K562 (cell line): ENCODE data around the gene MYOCD. TPM values are rescaled to one million over a fixed set of nuclear protein-coding genes. Genes with fewer than 3 reads are reported as not detected.

Source experiments
- ATAC-seq: fragments of 200-7000 bp; cut with Tn5 transposase; 3 replicates; pipeline ENCODE4 v1.9.1; 2020; ENCODE audit warnings: moderate library complexity
- BruUV-seq: library from RNA; stranded (reverse); fragments of 400-500 nt; replicated peaks from 2 replicates; lab custom pipeline; 2021; lab: Mats Ljungman, UMichigan
- CTCF ChIA-PET: fragments of 300-600 bp; formaldehyde crosslinking; extraction: SDS; loops from one replicate; lab custom pipeline; 2021; ENCODE audit warnings: low intra/inter-chr PET ratio; lab: Yijun Ruan, JAX
- POLR2A ChIA-PET: fragments of 300-600, 350-650 bp; sonication (Branson Sonifier 250); formaldehyde crosslinking; extraction: SDS; loops from one replicate; lab custom pipeline; 2021; ENCODE audit warnings: antibody characterized with exemption, inconsistent platforms; lab: Yijun Ruan, JAX
- DNase-seq, 4 experiments: peaks; one replicate each; pipeline versions ENCODE4 v3.0.0 to v3.0.0-alpha.2; 2011 to 2018; ENCODE audit warnings: low spot score in 3 of 4, mixed read lengths in 3 of 4; ENCODE audit errors: extremely low read depth in 1 of 4
- FAIRE-seq: peaks from 2 replicates; lab custom pipeline; 2011; peaks lifted over from hg19 to GRCh38; lab: Jason Lieb, UNC
- H2AFZ ChIP-seq: 2 replicates; pipeline ENCODE4 v1.6.0; 2011; ENCODE audit warnings: low read depth, low read length, control low read depth, inconsistent platforms
- H3K27ac ChIP-seq: fragments of 200-600 bp; 3 replicates; pipeline ENCODE4 v1.8.0; 2011; ENCODE audit warnings: low read depth, mild to moderate bottlenecking, control low read depth, inconsistent platforms, low read length, moderate library complexity, mixed read lengths; ENCODE audit errors: extremely low read depth
- H3K27me3 ChIP-seq, 2 experiments: fragments of 300-600 bp in 1 of 2; 2 replicates in 1 of 2; 3 replicates in 1 of 2; pipeline versions ENCODE4 v1.6.0 to v1.8.0; 2011; ENCODE audit warnings: inconsistent platforms in 2 of 2, low read length in 2 of 2, mild to moderate bottlenecking in 1 of 2, mixed read lengths in 1 of 2, moderate library complexity in 1 of 2; ENCODE audit not compliant: control insufficient read depth in 2 of 2, insufficient read depth in 2 of 2
- H3K36me3 ChIP-seq: fragments of 300-600 bp; 3 replicates; pipeline ENCODE4 v1.8.0; 2011; ENCODE audit warnings: mild to moderate bottlenecking, low read length, inconsistent platforms; ENCODE audit not compliant: control insufficient read depth, insufficient read depth
- H3K4me1 ChIP-seq, 2 experiments: fragments of 200-600 bp in 1 of 2; replicated peaks in 1 of 2; 2 replicates in 1 of 2; 3 replicates in 1 of 2; pipeline versions ENCODE4 v1.5.1 to v1.8.0; 2011; ENCODE audit warnings: inconsistent platforms in 2 of 2, low read length in 2 of 2, mild to moderate bottlenecking in 1 of 2, mixed read lengths in 1 of 2, moderate library complexity in 1 of 2; ENCODE audit not compliant: control insufficient read depth in 2 of 2, insufficient read depth in 2 of 2
- H3K4me2 ChIP-seq: 2 replicates; pipeline ENCODE4 v1.6.1; 2011; ENCODE audit warnings: low read length, control low read depth, inconsistent platforms, mixed read lengths; ENCODE audit not compliant: insufficient read depth
- H3K4me3 ChIP-seq: fragments of 200-600 bp; sonication (generic), shearing (Covaris generic); 2 replicates; pipeline ENCODE4 v1.5.1; 2016; ENCODE audit warnings: control low read depth, inconsistent platforms
- H3K79me2 ChIP-seq: fragments of 200-600 bp; 3 replicates; pipeline ENCODE4 v1.8.0; 2011; ENCODE audit warnings: low read length, inconsistent platforms; ENCODE audit not compliant: control insufficient read depth, insufficient read depth
- H3K9ac ChIP-seq, 2 experiments: 2 replicates each; pipeline versions ENCODE4 v1.6.0 to v1.6.1; 2011; ENCODE audit warnings: low read depth in 2 of 2, low read length in 2 of 2, control low read depth in 1 of 2, inconsistent platforms in 1 of 2, mild to moderate bottlenecking in 1 of 2, mixed read lengths in 1 of 2; ENCODE audit not compliant: insufficient read depth in 1 of 2
- H3K9me1 ChIP-seq: one replicate; pipeline ENCODE4 v1.6.0; 2011; ENCODE audit warnings: inconsistent platforms, mild to moderate bottlenecking, low read length, moderate library complexity; ENCODE audit not compliant: control insufficient read depth, insufficient read depth
- H3K9me3 ChIP-seq: replicated peaks from 2 replicates; pipeline ENCODE4 v1.5.1; 2011; ENCODE audit warnings: low read depth, low read length, inconsistent platforms; ENCODE audit not compliant: control insufficient read depth, insufficient read depth
- H4K20me1 ChIP-seq: replicated peaks from 2 replicates; pipeline ENCODE4 v1.6.1; 2011; ENCODE audit warnings: low read length, inconsistent platforms, mixed read lengths; ENCODE audit not compliant: control insufficient read depth, insufficient read depth
- DIDO1 ChIP-seq: fragments of 450-650 bp; IDR thresholded peaks from 2 replicates; pipeline ENCODE4 v1.6.1; 2016; ENCODE audit warnings: low read depth, missing biosample characterization, missing genetic modification characterization
- MTA3 ChIP-seq: fragments of 450-650 bp; formaldehyde crosslinking; IDR thresholded peaks from 2 replicates; pipeline ENCODE4 v1.6.1; 2017; ENCODE audit warnings: mild to moderate bottlenecking, borderline replicate concordance
- POU5F1 ChIP-seq: fragments of 150-350 bp; IDR thresholded peaks from 2 replicates; pipeline ENCODE4 v1.6.1; 2014; ENCODE audit warnings: borderline replicate concordance, low read length, low read depth, mild to moderate bottlenecking; ENCODE audit not compliant: partially characterized antibody
- TFAM ChIP-seq: fragments of 250-450 bp; sonication (Bioruptor Pico); conservative IDR thresholded peaks from 2 replicates; pipeline ENCODE4 v1.5.0; 2021; ENCODE audit warnings: mild to moderate bottlenecking, moderate library complexity
- XRCC4 ChIP-seq: IDR thresholded peaks from one replicate; pipeline ENCODE4 v1.6.1; 2011; ENCODE audit not compliant: insufficient read depth, insufficient read length; ENCODE audit errors: extremely low read depth
- WGBS: fragments of 100-300 bp; shearing (Covaris generic); methylation state at CpG from one replicate; pipeline ENCODE4 v1.1.6; 2016; ENCODE audit warnings: low coverage, mixed read lengths; ENCODE audit not compliant: insufficient coverage; ENCODE audit errors: missing lambda C conversion rate; 5-methylcytosine and 5-hydroxymethylcytosine counted together
- in situ Hi-C: fragments of 300-500 bp; cut with MboI; formaldehyde crosslinking; loops from 4 replicates; pipeline ENCODE4 v1.15.0; 2018; ENCODE audit warnings: inconsistent platforms, mixed read lengths
- intact Hi-C: fragments of 100-400 bp; cut with micrococcal nuclease; formaldehyde crosslinking; loops from 2 replicates; pipeline ENCODE4 v1.14.2; 2022
- polyA plus RNA-seq, 8 experiments: library from polyadenylated mRNA; depleted of rRNA in 4 of 8; stranded (reverse) in 5 of 8; unstranded in 3 of 8; fragments of >200 nt; fragmentation: Nextera tagmentation in 2 of 8; fragmentation: Illumina TruSeq in 1 of 8; extraction: Ambion mirVana in 2 of 8; extraction: Trizol in 1 of 8; gene quantifications; 2 replicates each; pipeline versions ENCODE4 v1.2.1 to v1.2.3, GENCODE V29; 2011 to 2014; ENCODE audit warnings: inconsistent platforms in 1 of 8, missing spikeins in 1 of 8
- total RNA-seq, 7 experiments: library from RNA; depleted of rRNA in 6 of 7; stranded (reverse); fragments of >200 nt in 6 of 7; fragmentation: Illumina TruSeq in 2 of 7; extraction: Trizol in 2 of 7; gene quantifications; 2 replicates each; pipeline versions ENCODE4 v1.2.1 to v1.2.3, GENCODE V29; 2011 to 2021; ENCODE audit warnings: low replicate concordance in 1 of 7
- TF ChIP-seq, protein P1 (sequence below): fragments of 450-650 bp; formaldehyde crosslinking; IDR thresholded peaks from 2 replicates; pipeline ENCODE4 v1.4.0; 2022; ENCODE audit warnings: mild to moderate bottlenecking, moderate library complexity
- TF ChIP-seq, protein P2 (sequence below): fragments of 250-450 bp; sonication (Bioruptor Pico); IDR thresholded peaks from 2 replicates; pipeline ENCODE4 v1.5.0; 2022; ENCODE audit warnings: mild to moderate bottlenecking

MYOCD gene
- total and polyA plus RNA-seq, 9 of the 15 experiments (the other 6 are each of a cell fraction or from before 2014, with no cell fraction given), result not detected

DNA sequence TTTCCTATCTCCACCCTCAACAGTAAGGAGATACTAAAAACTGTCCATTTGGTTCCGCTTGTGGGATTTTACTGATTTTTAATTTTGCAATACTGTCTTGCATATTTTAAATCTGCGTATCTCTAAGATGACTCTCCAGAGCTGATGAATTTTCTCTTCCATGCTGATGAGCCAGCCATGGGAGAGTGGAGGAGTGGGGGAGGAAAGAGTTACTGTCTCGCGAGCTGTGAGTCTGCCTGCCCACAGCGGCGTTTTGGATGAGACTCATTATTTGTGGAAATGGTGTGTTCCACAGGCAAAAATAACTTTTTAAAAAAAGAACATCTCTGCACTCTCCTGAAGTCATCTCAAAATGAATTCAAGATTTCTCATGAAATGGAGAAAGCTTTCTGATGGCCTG is 34.6 kb upstream of the MYOCD start:
- Histone ChIP-seq H3K9me1 (no peaks in the 10 kb centered on the region), H3K9me3 (no peaks in the 10 kb centered on the region), H3K36me3 (no peaks in the 10 kb centered on the region), H3K4me2 (no peak overlapping the region), H3K4me3 (no peak overlapping the region), H3K4me1 (no peaks in the 10 kb centered on the region; a peak in 1 of 5 replicates), H3K27me3 (peaks cover 0 to 4% of the 10 kb centered on the region in 2 experiments; a peak in 1 of 5 replicates), H3K79me2 (no peaks in the 10 kb centered on the region), H2AFZ (no peak overlapping the region), H3K9ac (no peak overlapping the region), H3K27ac (no peak overlapping the region), H4K20me1 (no peaks in the 10 kb centered on the region)
- intact Hi-C loops (no loop called here), in situ Hi-C loops (no loop called here)
- ChIA-PET POLR2A (no interaction called here), CTCF (no interaction called here)
- FAIRE-seq (no peak), DNase-seq (no peak), ATAC-seq (no peak)
- TF ChIP-seq DIDO1 (no peak), TFAM (no peak), POU5F1 (no peak), MTA3 (no peak), XRCC4 (no peak)
- TF ChIP-seq, protein P1, sequence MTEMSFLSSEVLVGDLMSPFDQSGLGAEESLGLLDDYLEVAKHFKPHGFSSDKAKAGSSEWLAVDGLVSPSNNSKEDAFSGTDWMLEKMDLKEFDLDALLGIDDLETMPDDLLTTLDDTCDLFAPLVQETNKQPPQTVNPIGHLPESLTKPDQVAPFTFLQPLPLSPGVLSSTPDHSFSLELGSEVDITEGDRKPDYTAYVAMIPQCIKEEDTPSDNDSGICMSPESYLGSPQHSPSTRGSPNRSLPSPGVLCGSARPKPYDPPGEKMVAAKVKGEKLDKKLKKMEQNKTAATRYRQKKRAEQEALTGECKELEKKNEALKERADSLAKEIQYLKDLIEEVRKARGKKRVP, result no peak
- TF ChIP-seq, protein P2, sequence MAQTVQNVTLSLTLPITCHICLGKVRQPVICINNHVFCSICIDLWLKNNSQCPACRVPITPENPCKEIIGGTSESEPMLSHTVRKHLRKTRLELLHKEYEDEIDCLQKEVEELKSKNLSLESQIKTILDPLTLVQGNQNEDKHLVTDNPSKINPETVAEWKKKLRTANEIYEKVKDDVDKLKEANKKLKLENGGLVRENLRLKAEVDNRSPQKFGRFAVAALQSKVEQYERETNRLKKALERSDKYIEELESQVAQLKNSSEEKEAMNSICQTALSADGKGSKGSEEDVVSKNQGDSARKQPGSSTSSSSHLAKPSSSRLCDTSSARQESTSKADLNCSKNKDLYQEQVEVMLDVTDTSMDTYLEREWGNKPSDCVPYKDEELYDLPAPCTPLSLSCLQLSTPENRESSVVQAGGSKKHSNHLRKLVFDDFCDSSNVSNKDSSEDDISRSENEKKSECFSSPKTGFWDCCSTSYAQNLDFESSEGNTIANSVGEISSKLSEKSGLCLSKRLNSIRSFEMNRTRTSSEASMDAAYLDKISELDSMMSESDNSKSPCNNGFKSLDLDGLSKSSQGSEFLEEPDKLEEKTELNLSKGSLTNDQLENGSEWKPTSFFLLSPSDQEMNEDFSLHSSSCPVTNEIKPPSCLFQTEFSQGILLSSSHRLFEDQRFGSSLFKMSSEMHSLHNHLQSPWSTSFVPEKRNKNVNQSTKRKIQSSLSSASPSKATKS, result no peak
- no TSS peak for BruUV-seq
- WGBS, result 2% methylated on average over 6 of the region's 6 CpGs
